Keratinocyte (primary cell): ENCODE measurements around the gene C10orf67. TPM values are rescaled to one million over a fixed set of nuclear protein-coding genes. Genes with fewer than 3 reads are reported as not detected.
"Not testable (repeated sequence)": the region's sequence is repeated elsewhere in the genome, so short reads cannot be mapped to it uniquely, and the experiment has no call there.

Experiments
- DNase-seq: peaks from one replicate; pipeline ENCODE4 v3.0.0-alpha.2; 2011; ENCODE audit warnings: low read depth, missing footprints, low spot score
- FAIRE-seq: peaks from 2 replicates; lab custom pipeline; 2011; peaks lifted over from hg19 to GRCh38; lab: Jason Lieb, UNC
- H2AFZ ChIP-seq: 2 replicates; pipeline ENCODE4 v1.6.0; 2012; ENCODE audit warnings: low read length, control low read depth, inconsistent platforms; ENCODE audit not compliant: control insufficient read depth
- H3K27ac ChIP-seq: 2 replicates; pipeline ENCODE4 v1.5.1; 2011; ENCODE audit warnings: low read length; ENCODE audit not compliant: control insufficient read depth, insufficient read depth
- H3K27me3 ChIP-seq: 3 replicates; pipeline ENCODE4 v1.6.0; 2011; ENCODE audit warnings: low read length; ENCODE audit not compliant: control insufficient read depth, insufficient read depth; ENCODE audit errors: extremely low read depth
- H3K36me3 ChIP-seq, 2 experiments: 2 replicates in 1 of 2; 3 replicates in 1 of 2; pipeline ENCODE4 v1.5.1; 2011; ENCODE audit warnings: low read length in 2 of 2, mild to moderate bottlenecking in 1 of 2; ENCODE audit not compliant: control insufficient read depth in 2 of 2, insufficient read depth in 2 of 2; ENCODE audit errors: extremely low read depth in 1 of 2
- H3K4me1 ChIP-seq: 3 replicates; pipeline ENCODE4 v1.5.1; 2011; ENCODE audit warnings: low read length; ENCODE audit not compliant: control insufficient read depth, insufficient read depth; ENCODE audit errors: extremely low read depth
- H3K4me2 ChIP-seq: 3 replicates; pipeline ENCODE4 v1.6.0; 2011; ENCODE audit warnings: low read depth, low read length; ENCODE audit not compliant: control insufficient read depth, insufficient read depth; ENCODE audit errors: extremely low read depth
- H3K4me3 ChIP-seq, 3 experiments: fragments of 200-600 bp in 1 of 3; sonication (generic) in 1 of 3; 2 replicates in 2 of 3; 3 replicates in 1 of 3; pipeline ENCODE4 v1.5.1; 2011 to 2016; ENCODE audit warnings: low read length in 3 of 3, mild to moderate bottlenecking in 3 of 3, control low read depth in 2 of 3, inconsistent platforms in 1 of 3, low read depth in 1 of 3, mixed read lengths in 1 of 3, mixed run types in 1 of 3, moderate library complexity in 1 of 3; ENCODE audit not compliant: control insufficient read depth in 2 of 3, insufficient read depth in 2 of 3; ENCODE audit errors: extremely low read depth in 1 of 3
- H3K79me2 ChIP-seq: 2 replicates; pipeline ENCODE4 v1.6.0; 2012; ENCODE audit warnings: low read length; ENCODE audit not compliant: control insufficient read depth, insufficient read depth
- H3K9ac ChIP-seq: 3 replicates; pipeline ENCODE4 v1.6.0; 2011; ENCODE audit warnings: low read length; ENCODE audit not compliant: control insufficient read depth, insufficient read depth; ENCODE audit errors: extremely low read depth
- H3K9me1 ChIP-seq: 3 replicates; pipeline ENCODE4 v1.6.0; 2011; ENCODE audit warnings: low read length; ENCODE audit not compliant: control insufficient read depth, insufficient read depth; ENCODE audit errors: extremely low read depth
- H3K9me3 ChIP-seq: 2 replicates; pipeline ENCODE4 v1.5.1; 2012; ENCODE audit warnings: low read depth, low read length; ENCODE audit not compliant: control insufficient read depth
- H4K20me1 ChIP-seq: 3 replicates; pipeline ENCODE4 v1.6.0; 2011; ENCODE audit warnings: low read length; ENCODE audit not compliant: control insufficient read depth, insufficient read depth; ENCODE audit errors: extremely low read depth
- CTCF ChIP-seq, 3 experiments: IDR thresholded peaks in 1 of 3; conservative IDR thresholded peaks in 1 of 3; optimal IDR thresholded peaks in 1 of 3; 2 replicates in 2 of 3; 3 replicates in 1 of 3; pipeline versions ENCODE3 to v1.5.1; 2011; ENCODE audit warnings: low read length in 3 of 3, mild to moderate bottlenecking in 3 of 3, moderate library complexity in 2 of 3, control low read depth in 1 of 3, inconsistent platforms in 1 of 3; ENCODE audit not compliant: insufficient read depth in 2 of 3; ENCODE audit errors: extremely low read depth in 1 of 3
- EZH2 ChIP-seq: IDR thresholded peaks from one replicate; pipeline ENCODE4 v1.6.1; 2012; ENCODE audit warnings: inconsistent platforms, mild to moderate bottlenecking, low read length, moderate library complexity
- dilution Hi-C: fragments of 300-500 bp; cut with MboI; formaldehyde crosslinking; loops from one replicate; pipeline ENCODE4 v1.7.0; 2020; ENCODE audit warnings: low sequenced_read_pairs; ENCODE audit not compliant: extremely low pct_ligation_motif_present
- polyA plus RNA-seq, 5 experiments: library from polyadenylated mRNA; depleted of rRNA in 3 of 5; stranded (reverse) in 3 of 5; stranded (forward) in 1 of 5; unstranded in 1 of 5; fragments of >200 nt; gene quantifications; 1 replicate in 1 of 5; 2 replicates in 3 of 5; 3 replicates in 1 of 5; pipeline versions ENCODE4 v1.2.1 to v1.2.3, GENCODE V29; 2011 to 2012; ENCODE audit warnings: missing spikeins in 2 of 5, low read depth in 1 of 5, low replicate concordance in 1 of 5

Gene C10orf67
- polyA plus RNA-seq, 1 donor (not counting 4 experiments of a cell fraction or from before 2014, with no cell fraction given): 0.26 TPM

DNA sequence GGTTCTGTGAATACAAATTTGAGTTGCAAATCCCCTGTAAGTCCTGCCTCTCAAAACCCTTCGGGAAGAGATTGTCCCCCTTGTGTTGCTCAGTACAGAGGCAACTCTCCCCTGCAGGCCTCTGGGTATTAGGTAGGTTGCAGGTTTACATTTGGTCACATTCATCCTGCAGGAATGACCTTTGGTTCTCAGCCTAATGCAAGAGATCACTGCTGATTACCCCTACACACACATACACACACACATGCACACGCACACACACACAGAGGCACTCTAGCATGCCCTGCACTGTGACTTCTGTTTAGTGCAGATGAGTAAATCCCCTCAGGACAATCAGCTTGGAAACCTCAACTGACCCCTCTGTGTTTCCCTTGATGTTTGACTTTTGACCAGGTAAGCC, 69.2 kb downstream of the C10orf67 start:
- Histone ChIP-seq H2AFZ (no peak overlapping the region), H3K79me2 (no peaks in the 10 kb centered on the region), H3K9me3 (peaks cover 2% of the 10 kb centered on the region), H3K9ac (no peak overlapping the region), H3K4me2 (no peak overlapping the region), H3K4me3 (no peak overlapping the region), H3K36me3 (no peaks in the 10 kb centered on the region), H3K27ac (no peak overlapping the region), H4K20me1 (no peaks in the 10 kb centered on the region), H3K4me1 (no peaks in the 10 kb centered on the region), H3K27me3 (no peaks in the 10 kb centered on the region), H3K9me1 (no peaks in the 10 kb centered on the region)
- FAIRE-seq (no peak), DNase-seq (no peak)
- TF ChIP-seq CTCF (optimal IDR thresholded peaks at IDR 0.05 in 1 of 3, IDR thresholded peaks at IDR 0.05 in 1 of 3, conservative IDR thresholded peaks at IDR 0.05 in 1 of 3; ENCODE audit: extremely low read depth in 1 of 3, insufficient read depth in 2 of 3, low read length in 3 of 3): no peak
- TF ChIP-seq EZH2: no peak
- dilution Hi-C loops: no loop called here

DNA sequence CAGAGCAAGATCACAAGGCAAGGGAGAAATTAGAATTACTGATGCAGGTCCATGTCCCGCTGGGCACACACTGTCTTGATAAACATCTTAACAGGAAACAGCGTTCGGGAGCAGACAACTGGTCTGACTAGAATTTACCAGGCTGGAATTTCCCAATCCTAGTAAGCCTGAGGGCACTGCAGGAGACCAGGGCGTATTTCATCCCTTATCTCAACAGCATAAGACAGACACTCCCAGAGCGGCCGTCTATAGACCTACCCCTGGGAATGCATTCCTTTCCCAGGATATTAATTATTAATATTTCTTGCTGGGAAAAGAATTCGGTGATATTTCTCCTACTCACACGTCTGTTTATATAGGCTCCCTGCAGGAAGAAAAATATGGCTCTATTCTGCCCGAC, 70.4 kb downstream of the C10orf67 start:
- H3K9ac ChIP-seq, H3K27ac ChIP-seq, H2AFZ ChIP-seq, H3K27me3 ChIP-seq, H3K4me3 ChIP-seq, H3K79me2 ChIP-seq, dilution Hi-C loops, H4K20me1 ChIP-seq, FAIRE-seq, H3K36me3 ChIP-seq, H3K9me3 ChIP-seq, H3K4me2 ChIP-seq, DNase-seq, H3K9me1 ChIP-seq, H3K4me1 ChIP-seq: not testable (repeated sequence)

DNA sequence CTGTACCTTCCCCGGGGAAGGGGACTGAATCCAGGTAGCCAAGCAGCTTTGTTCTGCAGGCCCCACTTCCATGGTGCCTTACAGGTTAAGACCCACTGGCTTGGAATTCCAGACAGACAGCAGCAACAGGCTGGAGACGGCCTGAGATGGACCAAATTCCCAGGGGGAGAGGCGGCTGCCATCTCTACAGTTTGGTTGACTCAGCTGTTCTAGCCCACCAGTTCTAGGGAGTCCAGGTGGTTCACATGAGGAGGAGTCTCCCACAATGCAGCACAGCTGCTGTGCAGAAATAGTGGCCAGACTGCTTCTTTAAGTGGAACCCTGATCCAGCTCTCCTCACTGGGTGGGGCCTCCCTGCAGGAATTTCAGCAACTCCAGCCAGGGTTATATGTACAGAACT, 74.1 kb downstream of the C10orf67 start:
- Histone ChIP-seq H3K9me3 (peaks cover 2% of the 10 kb centered on the region), H3K9me1 (no peaks in the 10 kb centered on the region), H3K27ac (no peak overlapping the region), H3K4me2 (no peak overlapping the region), H4K20me1 (no peaks in the 10 kb centered on the region), H3K4me1 (no peaks in the 10 kb centered on the region), H3K79me2 (no peaks in the 10 kb centered on the region), H3K27me3 (no peaks in the 10 kb centered on the region), H3K9ac (no peak overlapping the region), H3K4me3 (no peak overlapping the region), H3K36me3 (no peaks in the 10 kb centered on the region), H2AFZ (no peak overlapping the region)
- DNase-seq (no peak), FAIRE-seq (no peak)
- dilution Hi-C loops: no loop called here
- TF ChIP-seq EZH2: no peak
- TF ChIP-seq CTCF (optimal IDR thresholded peaks at IDR 0.05 in 1 of 3, IDR thresholded peaks at IDR 0.05 in 1 of 3, conservative IDR thresholded peaks at IDR 0.05 in 1 of 3; ENCODE audit: extremely low read depth in 1 of 3, insufficient read depth in 2 of 3, low read length in 3 of 3): no peak
